ENCODE measurements around the gene ATG3.
"Not testable (repeated sequence)": the region's sequence is repeated elsewhere in the genome, so short reads cannot be mapped to it uniquely, and the experiment has no call there.

Gene ATG3

GRCh38 chr3:112498914-112499711 is 62.6 kb downstream of the ATG3 start, which contains the start of gene BTLA:
BTLA (minus strand) TSS chr3:112499472; CDS start chr3:112499358, 114 bp downstream.
- no peak for TF ChIP-seq CTCF (IDR thresholded peaks at IDR 0.05; ENCODE audit: extremely low read depth, missing control alignments)
- DNase-seq (ENCODE audit: low spot score): peak; percentile 26

- no peak for TF ChIP-seq CTCF (IDR thresholded peaks at IDR 0.05; ENCODE audit: extremely low read depth, missing control alignments)
- DNase-seq (ENCODE audit: low spot score): no peak
These were observed 63.7 kb downstream of the ATG3 start for GRCh38 chr3:112497897-112498548.

GRCh38 chr3:112496366-112497067 is 65.2 kb downstream of the ATG3 start:
- DNase-seq (ENCODE audit: low spot score): no peak
- TF ChIP-seq CTCF (IDR thresholded peaks at IDR 0.05; ENCODE audit: extremely low read depth, missing control alignments): no peak

- DNase-seq (ENCODE audit: low spot score): not testable (repeated sequence)
These were observed 67.4 kb downstream of the ATG3 start for GRCh38 chr3:112494448-112494767.

- TF ChIP-seq CTCF (IDR thresholded peaks at IDR 0.05; ENCODE audit: extremely low read depth, missing control alignments): no peak
- no peak for DNase-seq (ENCODE audit: low spot score)
These were observed 69.6 kb downstream of the ATG3 start for GRCh38 chr3:112492124-112492523.

GRCh38 chr3:112491373-112491772 is 70.4 kb downstream of the ATG3 start:
- DNase-seq (ENCODE audit: low spot score): no peak
- TF ChIP-seq CTCF (IDR thresholded peaks at IDR 0.05; ENCODE audit: extremely low read depth, missing control alignments): no peak

- peak; percentile 14 for DNase-seq (ENCODE audit: low spot score)
- no peak for TF ChIP-seq CTCF (IDR thresholded peaks at IDR 0.05; ENCODE audit: extremely low read depth, missing control alignments)
These were observed 71.9 kb downstream of the ATG3 start for GRCh38 chr3:112489674-112490479.

All from GM20000 (cell line).